ENCODE results near the gene SERPINB10. TPM values are rescaled to one million over a fixed set of nuclear protein-coding genes. Genes with fewer than 3 reads are reported as not detected.

Gene SERPINB10
- total and polyA plus RNA-seq, 2 experiments from 2014 or later, result 0.93 TPM; not detected in 1

DNA sequence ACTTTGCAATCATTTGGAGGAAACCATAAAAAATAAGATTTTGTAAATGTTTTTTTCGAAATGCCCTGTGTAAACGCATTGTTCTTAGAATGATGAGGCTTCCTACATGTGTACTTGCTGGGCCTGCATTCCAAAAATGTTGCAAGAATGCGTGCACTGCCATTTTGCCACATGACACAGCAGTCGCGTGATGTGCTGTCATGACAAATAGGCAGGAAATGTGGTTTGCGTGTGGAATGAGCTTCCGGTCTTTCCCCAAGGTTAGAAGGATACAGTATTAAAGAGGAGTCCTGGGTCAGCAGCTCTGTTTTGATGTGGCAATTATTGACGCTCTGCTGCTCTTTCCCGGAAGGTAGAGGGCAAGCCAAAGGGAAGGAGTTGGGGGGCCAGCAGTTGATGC, 38.4 kb upstream of the SERPINB10 start:
- Histone ChIP-seq H4K20me1 (ENCODE audit: insufficient read depth, poor library complexity, severe bottlenecking) (no peaks in the 10 kb centered on the region), H3K36me3 (replicated peaks; ENCODE audit: insufficient read depth, low read depth) (no peaks in the 10 kb centered on the region), H2AFZ (no peak overlapping the region), H3K9me3 (ENCODE audit: low read depth) (no peaks in the 10 kb centered on the region), H3K4me3 (no peak overlapping the region), H3K27me3 (no peaks in the 10 kb centered on the region), H3K27ac (no peak overlapping the region), H3K9me2 (replicated peaks; ENCODE audit: insufficient read depth) (no peaks in the 10 kb centered on the region), H3K4me2 (no peak overlapping the region), H3K79me2 (no peaks in the 10 kb centered on the region), H3K4me1 (ENCODE audit: insufficient read depth) (no peaks in the 10 kb centered on the region)
- no peak for TF ChIP-seq EZH2phosphoT487 (IDR thresholded peaks at IDR 0.05; ENCODE audit: low read depth, severe bottlenecking, unreplicated experiment)
- TF ChIP-seq EZH2 (IDR thresholded peaks at IDR 0.05; ENCODE audit: borderline replicate concordance), result no peak
- TF ChIP-seq, protein P1, sequence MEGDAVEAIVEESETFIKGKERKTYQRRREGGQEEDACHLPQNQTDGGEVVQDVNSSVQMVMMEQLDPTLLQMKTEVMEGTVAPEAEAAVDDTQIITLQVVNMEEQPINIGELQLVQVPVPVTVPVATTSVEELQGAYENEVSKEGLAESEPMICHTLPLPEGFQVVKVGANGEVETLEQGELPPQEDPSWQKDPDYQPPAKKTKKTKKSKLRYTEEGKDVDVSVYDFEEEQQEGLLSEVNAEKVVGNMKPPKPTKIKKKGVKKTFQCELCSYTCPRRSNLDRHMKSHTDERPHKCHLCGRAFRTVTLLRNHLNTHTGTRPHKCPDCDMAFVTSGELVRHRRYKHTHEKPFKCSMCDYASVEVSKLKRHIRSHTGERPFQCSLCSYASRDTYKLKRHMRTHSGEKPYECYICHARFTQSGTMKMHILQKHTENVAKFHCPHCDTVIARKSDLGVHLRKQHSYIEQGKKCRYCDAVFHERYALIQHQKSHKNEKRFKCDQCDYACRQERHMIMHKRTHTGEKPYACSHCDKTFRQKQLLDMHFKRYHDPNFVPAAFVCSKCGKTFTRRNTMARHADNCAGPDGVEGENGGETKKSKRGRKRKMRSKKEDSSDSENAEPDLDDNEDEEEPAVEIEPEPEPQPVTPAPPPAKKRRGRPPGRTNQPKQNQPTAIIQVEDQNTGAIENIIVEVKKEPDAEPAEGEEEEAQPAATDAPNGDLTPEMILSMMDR (IDR thresholded peaks at IDR 0.05; ENCODE audit: poor library complexity), result no peak
- DNase-seq (ENCODE audit: low spot score), result no peak
- WGBS (ENCODE audit: low lambda C conversion rate, missing lambda C conversion rate), result 91% methylated on average over 9 of the region's 9 CpGs

DNA sequence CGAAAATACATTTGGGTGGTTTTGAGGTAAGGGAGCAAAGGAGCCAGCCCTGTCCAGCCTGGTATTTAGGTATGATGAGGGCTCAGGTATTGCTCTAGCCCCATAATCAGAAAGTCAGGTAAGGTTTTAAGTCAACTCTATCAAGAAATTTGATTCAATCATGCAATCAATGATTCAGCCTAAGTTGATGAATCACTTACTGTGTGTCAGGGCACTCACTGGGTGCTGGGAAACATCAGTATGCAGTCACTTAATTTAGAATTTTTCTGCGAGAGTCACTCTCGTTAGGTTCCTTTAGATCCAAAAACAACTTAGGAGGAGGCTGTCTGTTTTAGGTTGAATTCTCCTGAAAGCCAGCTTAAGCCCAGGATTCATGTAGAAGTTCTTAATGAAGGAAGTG, 37.9 kb upstream of the SERPINB10 start:
- WGBS (ENCODE audit: low lambda C conversion rate, missing lambda C conversion rate), result 91% methylated on average over 3 of the region's 3 CpGs
- no peaks in the 10 kb centered on the region for H3K27me3 ChIP-seq
- TF ChIP-seq EZH2 (IDR thresholded peaks at IDR 0.05; ENCODE audit: borderline replicate concordance), result no peak
- TF ChIP-seq, protein P1 (IDR thresholded peaks at IDR 0.05; ENCODE audit: poor library complexity), result no peak
- no peak for TF ChIP-seq EZH2phosphoT487 (IDR thresholded peaks at IDR 0.05; ENCODE audit: low read depth, severe bottlenecking, unreplicated experiment)
- H3K36me3 ChIP-seq (replicated peaks; ENCODE audit: insufficient read depth, low read depth), result no peaks in the 10 kb centered on the region
- no peak overlapping the region for H3K4me3 ChIP-seq
- H3K4me2 ChIP-seq, result no peak overlapping the region
- no peak for DNase-seq (ENCODE audit: low spot score)
- no peaks in the 10 kb centered on the region for H4K20me1 ChIP-seq (ENCODE audit: insufficient read depth, poor library complexity, severe bottlenecking)
- H3K27ac ChIP-seq, result no peak overlapping the region
- no peaks in the 10 kb centered on the region for H3K9me3 ChIP-seq (ENCODE audit: low read depth)
- no peaks in the 10 kb centered on the region for H3K79me2 ChIP-seq
- no peaks in the 10 kb centered on the region for H3K9me2 ChIP-seq (replicated peaks; ENCODE audit: insufficient read depth)
- no peaks in the 10 kb centered on the region for H3K4me1 ChIP-seq (ENCODE audit: insufficient read depth)
- no peak overlapping the region for H2AFZ ChIP-seq

DNA sequence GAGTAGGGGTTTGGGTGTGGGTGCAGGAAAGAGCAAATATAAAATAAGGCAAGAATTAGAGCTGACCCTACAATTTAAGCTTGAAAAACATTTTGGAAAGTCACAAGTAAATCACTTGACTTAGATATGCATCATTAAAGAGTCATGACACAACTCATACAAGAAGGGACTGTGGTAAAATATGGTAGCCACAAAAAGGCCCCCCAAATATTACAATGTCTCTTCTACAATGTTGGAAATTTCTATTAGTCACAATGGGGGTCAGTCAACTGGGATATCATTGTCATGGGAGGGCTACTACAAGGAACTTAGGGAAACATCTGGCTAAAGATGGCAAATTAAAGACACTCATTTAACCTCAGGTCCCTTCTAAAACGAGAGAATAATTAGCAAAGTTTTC, 35.9 kb upstream of the SERPINB10 start:
- Histone ChIP-seq H3K4me3 (no peak overlapping the region), H3K4me1 (ENCODE audit: insufficient read depth) (no peaks in the 10 kb centered on the region), H4K20me1 (ENCODE audit: insufficient read depth, poor library complexity, severe bottlenecking) (no peaks in the 10 kb centered on the region), H3K9me3 (ENCODE audit: low read depth) (no peaks in the 10 kb centered on the region), H3K27me3 (no peaks in the 10 kb centered on the region), H3K36me3 (replicated peaks; ENCODE audit: insufficient read depth, low read depth) (no peaks in the 10 kb centered on the region), H2AFZ (no peak overlapping the region), H3K79me2 (no peaks in the 10 kb centered on the region), H3K9me2 (replicated peaks; ENCODE audit: insufficient read depth) (no peaks in the 10 kb centered on the region), H3K4me2 (no peak overlapping the region), H3K27ac (no peak overlapping the region)
- 53% methylated on average over 1 of the region's 1 CpG for WGBS (ENCODE audit: low lambda C conversion rate, missing lambda C conversion rate)
- TF ChIP-seq EZH2phosphoT487 (IDR thresholded peaks at IDR 0.05; ENCODE audit: low read depth, severe bottlenecking, unreplicated experiment) (no peak), EZH2 (IDR thresholded peaks at IDR 0.05; ENCODE audit: borderline replicate concordance) (no peak)
- TF ChIP-seq, protein P1 (IDR thresholded peaks at IDR 0.05; ENCODE audit: poor library complexity), result no peak
- DNase-seq (ENCODE audit: low spot score), result no peak

DNA sequence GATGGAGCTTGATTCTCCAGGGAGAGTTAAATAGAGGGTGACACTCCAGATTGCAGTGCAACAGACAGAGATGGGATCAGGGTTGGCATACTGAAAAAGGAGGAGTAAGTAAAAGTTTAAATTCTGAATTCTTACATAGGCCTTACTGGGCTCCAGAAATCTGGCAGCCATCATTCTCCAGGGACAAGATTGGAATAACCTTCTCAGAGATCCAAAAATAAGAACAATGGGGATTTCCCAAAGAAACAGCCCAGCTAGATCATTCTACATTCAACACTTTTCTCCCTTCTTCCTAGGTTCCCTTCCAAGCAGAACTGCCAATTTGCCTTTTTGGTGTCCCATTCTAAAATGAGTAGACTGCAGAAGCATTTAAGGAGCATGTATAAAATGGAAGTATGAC, 35.2 kb upstream of the SERPINB10 start:
- no peak overlapping the region for H2AFZ ChIP-seq
- no peak overlapping the region for H3K4me2 ChIP-seq
- H3K27ac ChIP-seq, result no peak overlapping the region
- H3K79me2 ChIP-seq, result no peaks in the 10 kb centered on the region
- TF ChIP-seq EZH2 (IDR thresholded peaks at IDR 0.05; ENCODE audit: borderline replicate concordance) (no peak), EZH2phosphoT487 (IDR thresholded peaks at IDR 0.05; ENCODE audit: low read depth, severe bottlenecking, unreplicated experiment) (no peak)
- TF ChIP-seq, protein P1 (IDR thresholded peaks at IDR 0.05; ENCODE audit: poor library complexity), result no peak
- no peak overlapping the region for H3K4me3 ChIP-seq
- H3K9me3 ChIP-seq (ENCODE audit: low read depth), result no peaks in the 10 kb centered on the region
- no peaks in the 10 kb centered on the region for H3K27me3 ChIP-seq
- H3K9me2 ChIP-seq (replicated peaks; ENCODE audit: insufficient read depth), result no peaks in the 10 kb centered on the region
- H3K36me3 ChIP-seq (replicated peaks; ENCODE audit: insufficient read depth, low read depth), result no peaks in the 10 kb centered on the region
- DNase-seq (ENCODE audit: low spot score), result no peak
- no peaks in the 10 kb centered on the region for H4K20me1 ChIP-seq (ENCODE audit: insufficient read depth, poor library complexity, severe bottlenecking)
- H3K4me1 ChIP-seq (ENCODE audit: insufficient read depth), result no peaks in the 10 kb centered on the region

Measured in hepatocyte (in vitro differentiated cells).